Loucy (cell line): ENCODE results near the gene NDRG2.

Experiments used
- EZH2phosphoT487 ChIP-seq: fragments of 200-600 bp; IDR thresholded peaks from 2 replicates; pipeline ENCODE4 v1.6.1; 2018; ENCODE audit warnings: antibody characterized with exemption, mild to moderate bottlenecking, moderate library complexity, borderline replicate concordance
- TF ChIP-seq, protein P1 (sequence below): fragments of 200-600 bp; sonication (generic); conservative IDR thresholded peaks from 2 replicates; pipeline ENCODE4 v1.5.1; 2014; ENCODE audit warnings: mild to moderate bottlenecking, antibody characterized with exemption, low read length

DNA sequence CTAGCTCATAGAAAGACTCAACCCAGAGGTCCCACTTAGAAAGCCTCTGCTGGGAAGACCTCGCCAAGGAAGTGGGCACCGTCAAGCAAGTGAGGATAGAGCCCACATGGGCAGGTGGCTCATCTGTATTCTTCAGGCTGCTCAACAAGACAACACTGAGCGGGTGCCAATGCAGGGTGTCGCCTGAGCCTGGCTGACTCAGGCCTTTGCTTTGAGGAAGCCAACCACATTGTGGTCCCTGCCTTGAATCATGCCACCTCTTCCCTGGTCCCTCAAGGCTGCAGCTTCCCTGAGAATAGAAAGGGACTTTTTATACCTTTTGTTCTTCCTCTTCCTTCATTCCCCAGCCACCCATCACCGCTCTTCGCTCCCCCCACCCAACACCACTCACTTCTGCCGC lies 11.9 kb upstream of the NDRG2 start:
- TF ChIP-seq, protein P1, sequence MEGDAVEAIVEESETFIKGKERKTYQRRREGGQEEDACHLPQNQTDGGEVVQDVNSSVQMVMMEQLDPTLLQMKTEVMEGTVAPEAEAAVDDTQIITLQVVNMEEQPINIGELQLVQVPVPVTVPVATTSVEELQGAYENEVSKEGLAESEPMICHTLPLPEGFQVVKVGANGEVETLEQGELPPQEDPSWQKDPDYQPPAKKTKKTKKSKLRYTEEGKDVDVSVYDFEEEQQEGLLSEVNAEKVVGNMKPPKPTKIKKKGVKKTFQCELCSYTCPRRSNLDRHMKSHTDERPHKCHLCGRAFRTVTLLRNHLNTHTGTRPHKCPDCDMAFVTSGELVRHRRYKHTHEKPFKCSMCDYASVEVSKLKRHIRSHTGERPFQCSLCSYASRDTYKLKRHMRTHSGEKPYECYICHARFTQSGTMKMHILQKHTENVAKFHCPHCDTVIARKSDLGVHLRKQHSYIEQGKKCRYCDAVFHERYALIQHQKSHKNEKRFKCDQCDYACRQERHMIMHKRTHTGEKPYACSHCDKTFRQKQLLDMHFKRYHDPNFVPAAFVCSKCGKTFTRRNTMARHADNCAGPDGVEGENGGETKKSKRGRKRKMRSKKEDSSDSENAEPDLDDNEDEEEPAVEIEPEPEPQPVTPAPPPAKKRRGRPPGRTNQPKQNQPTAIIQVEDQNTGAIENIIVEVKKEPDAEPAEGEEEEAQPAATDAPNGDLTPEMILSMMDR: no peak
- no peak for TF ChIP-seq EZH2phosphoT487
